Stimulated activated CD4-positive, alpha-beta T cell treated with anti-CD3 and anti-CD28 coated beads, Interleukin-1b, Interleukin-23, amount 100 ng/mL, for 48 hours (primary cell): ENCODE measurements around the gene RBBP9.
"Not testable (repeated sequence)": the region's sequence is repeated elsewhere in the genome, so short reads cannot be mapped to it uniquely, and the experiment has no call there.

Experiments
- DNase-seq: peaks from one replicate; pipeline ENCODE4 v3.0.0-alpha.2; 2020

RBBP9 gene

GRCh38 chr20:18504479-18505060, 7.5 kb upstream of the RBBP9 start:
- DNase-seq: no peak

- not testable (repeated sequence) for DNase-seq
Observed at GRCh38 chr20:18501672-18502071, 4.6 kb upstream of the RBBP9 start.

- no peak for DNase-seq
Observed at GRCh38 chr20:18497603-18498002, 578 bp upstream of the RBBP9 start.

GRCh38 chr20:18496042-18496441, 983 bp downstream of the RBBP9 start:
- no peak for DNase-seq

GRCh38 chr20:18488301-18488700, 8.7 kb downstream of the RBBP9 start:
- no peak for DNase-seq

- DNase-seq: no peak
Observed at GRCh38 chr20:18481596-18481995, 15.4 kb downstream of the RBBP9 start.

GRCh38 chr20:18477821-18478220, 19.2 kb downstream of the RBBP9 start:
- no peak for DNase-seq

- DNase-seq: no peak
Observed at GRCh38 chr20:18477218-18477617, 19.8 kb downstream of the RBBP9 start.

- peak; percentile 94 for DNase-seq
Observed at GRCh38 chr20:18466894-18467730, 29.9 kb downstream of the RBBP9 start, which contains the start of the genes DZANK1 and POLR3F. Gene DZANK1 (minus strand): TSS chr20:18467030. CDS start chr20:18465358, 1,672 bp downstream. Gene POLR3F (plus strand): TSS chr20:18467390. CDS start chr20:18467507, 117 bp downstream.

GRCh38 chr20:18466574-18466893, 30.5 kb downstream of the RBBP9 start:
- DNase-seq: no peak

- no peak for DNase-seq
Observed at GRCh38 chr20:18465536-18466200, 31.4 kb downstream of the RBBP9 start.

- DNase-seq: no peak
Observed at GRCh38 chr20:18456600-18456999, 40.4 kb downstream of the RBBP9 start.

- DNase-seq: no peak
Observed at GRCh38 chr20:18443886-18444285, 53.1 kb downstream of the RBBP9 start.

- DNase-seq: no peak
Observed at GRCh38 chr20:18440403-18440802, 56.6 kb downstream of the RBBP9 start.

- no peak for DNase-seq
Observed at GRCh38 chr20:18436847-18437246, 60.2 kb downstream of the RBBP9 start.
